ENCODE results near the gene NTM.
"Not testable (repeated sequence)": the region's sequence is repeated elsewhere in the genome, so short reads cannot be mapped to it uniquely, and the experiment has no call there.

The NTM gene

DNA sequence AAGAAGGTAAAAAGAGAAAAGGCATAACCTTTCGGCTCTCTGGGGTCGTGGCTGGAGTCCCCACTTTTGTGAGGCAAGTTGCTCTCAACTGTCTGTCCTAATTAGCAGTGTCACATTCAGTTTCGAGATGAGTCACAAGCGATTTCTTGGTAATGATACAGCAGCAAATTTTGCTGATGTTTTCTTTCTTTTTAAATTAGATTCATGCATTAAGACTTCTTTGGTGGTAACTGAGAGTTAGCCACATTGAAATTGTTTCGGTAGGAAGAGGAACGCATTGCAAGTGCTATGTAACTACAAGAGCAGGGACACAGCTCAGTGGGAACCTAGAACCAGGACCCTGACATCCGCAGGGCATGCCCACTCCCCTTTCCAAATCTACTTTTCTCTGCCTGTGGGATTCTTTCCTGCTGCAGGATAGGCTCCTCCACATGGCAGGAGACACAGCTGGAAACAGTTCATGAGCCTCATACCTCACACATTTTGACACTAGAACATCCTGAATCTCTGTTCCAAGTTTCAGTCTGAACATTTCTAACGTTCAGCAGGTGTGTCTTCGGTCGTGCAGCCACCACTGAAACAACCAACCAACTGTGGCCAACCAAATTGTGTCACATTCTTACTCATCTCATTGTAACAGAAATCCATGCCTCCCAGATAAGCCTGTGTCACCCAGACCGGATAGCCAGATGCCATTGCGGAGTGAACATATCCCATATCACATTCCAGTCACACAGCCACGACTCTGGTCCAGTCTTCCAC lies 987.6 kb downstream of the NTM start:
- DNase-seq: no peak

DNA sequence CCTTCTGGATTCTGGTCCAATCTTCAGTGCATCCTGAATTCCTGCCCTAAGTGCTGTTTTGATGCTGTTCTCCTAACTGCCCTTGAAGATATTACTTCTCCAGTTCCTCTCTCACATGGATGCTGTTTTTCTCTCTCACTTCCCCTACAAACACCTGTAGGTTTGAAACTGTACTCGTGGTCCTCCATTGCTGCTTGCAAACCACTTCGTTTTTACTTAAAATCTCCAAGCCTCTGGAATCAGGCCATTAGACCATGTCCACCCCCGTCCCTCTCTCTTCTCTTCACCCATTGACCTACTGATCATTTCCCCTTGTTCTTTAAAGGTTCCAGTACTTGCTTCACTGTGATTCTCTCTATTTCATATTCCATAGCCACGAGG lies 988.1 kb downstream of the NTM start:
- DNase-seq: no peak

GRCh38 chr11:132361011-132361550 lies 990.7 kb downstream of the NTM start:
- DNase-seq: no peak

DNA sequence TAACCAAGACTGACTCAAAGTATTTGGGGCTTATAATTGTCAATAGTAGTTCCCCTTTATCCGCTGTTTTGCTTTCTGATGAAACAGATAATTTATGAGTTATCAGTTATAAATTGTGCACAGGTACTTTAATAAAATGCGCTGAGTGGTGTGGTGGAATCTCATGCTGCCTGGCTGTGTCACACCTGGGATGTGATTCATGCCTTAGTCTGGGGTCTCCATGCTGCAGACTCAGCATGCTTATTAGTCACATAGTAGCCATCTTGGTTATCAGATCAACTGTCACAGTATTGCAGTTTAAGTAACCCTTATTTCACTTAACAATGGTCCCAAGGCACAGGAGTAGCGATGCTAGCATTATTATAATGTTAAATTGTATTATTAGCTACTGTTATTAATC lies 995.2 kb downstream of the NTM start:
- DNase-seq: no peak

- DNase-seq: no peak
Measured at GRCh38 chr11:132367293-132367692, 996.9 kb downstream of the NTM start.

GRCh38 chr11:132370114-132370513 lies 999.7 kb downstream of the NTM start:
- not testable (repeated sequence) for DNase-seq

DNA sequence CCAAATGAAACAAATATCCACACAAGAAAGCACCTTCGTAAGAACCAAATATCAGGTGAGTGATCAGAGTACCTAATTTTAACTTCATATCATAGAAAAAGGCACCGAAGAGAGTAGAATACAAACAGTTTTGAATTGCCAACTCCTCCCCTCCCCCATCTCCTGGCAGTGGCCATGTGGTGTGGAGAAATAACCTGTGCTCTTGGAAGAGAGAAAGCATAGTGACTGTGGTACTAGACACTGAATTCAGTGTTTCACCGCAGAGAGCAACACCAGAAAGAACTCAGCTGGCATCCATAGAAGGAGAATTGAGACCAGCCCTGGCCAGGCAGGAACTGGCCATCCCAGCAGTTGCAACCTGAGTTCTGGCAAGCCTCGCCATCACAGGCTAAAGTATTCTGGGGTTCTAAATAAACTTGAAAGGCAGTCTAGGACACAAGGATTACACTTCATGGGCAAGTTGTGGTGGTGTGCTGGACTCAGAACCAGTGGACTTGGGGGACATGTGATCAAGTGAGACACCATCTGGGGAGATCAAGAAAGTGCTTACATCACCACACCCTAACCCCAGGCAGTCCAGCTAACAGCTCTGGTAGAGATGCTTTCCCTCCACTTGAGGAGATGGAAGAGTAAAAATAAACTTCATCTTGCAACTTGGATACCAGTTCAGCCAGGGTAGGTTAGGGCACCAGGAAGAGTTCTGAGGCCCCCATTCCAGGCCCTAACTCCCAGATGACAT lies 1003.2 kb downstream of the NTM start:
- no peak for DNase-seq

DNA sequence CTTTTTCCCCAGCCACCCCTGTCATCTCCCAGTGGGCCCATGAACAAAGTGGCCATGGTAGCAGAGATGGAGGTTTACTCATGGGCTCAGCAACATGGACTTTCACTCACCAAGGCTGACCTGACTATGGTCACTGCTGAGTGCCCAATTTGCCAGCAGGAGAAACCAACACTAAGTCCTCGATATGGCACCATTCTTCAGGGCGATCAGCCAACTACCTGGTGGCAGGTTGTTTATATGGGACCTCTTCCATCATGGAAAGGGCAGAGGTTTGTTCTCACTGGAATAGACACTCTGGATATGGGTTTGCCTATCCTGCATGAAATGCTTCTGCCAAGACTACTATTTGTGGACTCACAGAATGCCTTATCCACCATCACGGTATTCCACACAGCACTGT lies 1009.1 kb downstream of the NTM start:
- DNase-seq: no peak
